Measurements from ENCODE around the gene LCN6. TPM values are rescaled to one million over a fixed set of nuclear protein-coding genes. Genes with fewer than 3 reads are reported as not detected.

Gene LCN6
- polyA plus RNA-seq, 3 donors from 2014 or later: not detected

DNA sequence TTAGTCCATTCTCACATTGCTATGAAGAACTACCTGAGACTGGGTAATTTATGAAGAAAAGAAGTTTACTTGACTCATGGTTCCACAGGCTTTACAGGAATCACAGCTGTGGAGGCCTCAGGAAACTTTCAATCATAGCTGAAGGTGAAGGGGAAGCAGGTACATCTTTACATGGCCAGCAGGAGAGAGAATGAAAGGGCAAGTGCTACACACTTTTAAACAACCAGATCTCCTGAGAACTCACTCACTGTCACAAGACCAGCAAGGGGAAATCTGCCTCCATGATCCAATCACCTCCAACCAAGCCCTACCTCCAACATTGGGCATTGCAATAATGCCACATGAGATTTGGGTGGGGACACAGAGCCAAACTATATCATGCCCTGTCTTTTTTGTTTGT lies 3.5 kb upstream of the LCN6 start:
- peaks cover 2 to 11% (median 11%) of the 10 kb centered on the region in 3 donors for H3K27me3 Mint-ChIP-seq (ENCODE audit: low read depth in 3 of 3)
- H3K4me3 Mint-ChIP-seq: no peak overlapping the region
- peaks cover 0 to 12% (median 0%) of the 10 kb centered on the region in 3 donors for H3K36me3 Mint-ChIP-seq
- H3K4me1 Mint-ChIP-seq: no peaks in the 10 kb centered on the region
- peaks cover 0 to 18% (median 10%) of the 10 kb centered on the region in 6 donors for H3K9me3 Mint-ChIP-seq
- no peak for DNase-seq
- H3K27ac Mint-ChIP-seq: no peak overlapping the region

DNA sequence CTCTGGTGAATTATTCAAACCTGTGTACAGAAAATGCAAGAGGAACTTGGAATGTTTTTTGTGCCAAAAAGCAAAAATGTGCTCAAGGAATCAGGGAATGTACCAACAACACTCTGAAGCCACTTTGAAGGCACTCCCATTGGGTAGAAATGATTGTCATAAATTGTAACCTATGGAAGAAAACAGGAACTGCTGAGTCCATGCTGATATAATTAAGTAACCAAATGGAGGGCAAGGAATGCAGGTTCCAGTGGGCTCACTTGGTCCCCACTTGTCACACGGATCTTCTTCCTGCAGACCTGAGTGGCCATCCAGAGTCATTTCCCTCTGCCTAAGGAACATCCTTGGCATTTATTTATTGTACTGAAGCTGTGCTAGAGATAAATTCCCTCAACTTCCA lies 2.9 kb upstream of the LCN6 start:
- Mint-ChIP-seq H3K27ac (no peak overlapping the region), H3K36me3 (peaks cover 0 to 12% (median 0%) of the 10 kb centered on the region in 3 donors), H3K9me3 (peaks cover 0 to 17% (median 10%) of the 10 kb centered on the region in 6 donors), H3K4me3 (no peak overlapping the region), H3K4me1 (no peaks in the 10 kb centered on the region), H3K27me3 (ENCODE audit: low read depth in 3 of 3) (peaks cover 4 to 11% (median 10%) of the 10 kb centered on the region in 3 donors)
- DNase-seq: no peak

DNA sequence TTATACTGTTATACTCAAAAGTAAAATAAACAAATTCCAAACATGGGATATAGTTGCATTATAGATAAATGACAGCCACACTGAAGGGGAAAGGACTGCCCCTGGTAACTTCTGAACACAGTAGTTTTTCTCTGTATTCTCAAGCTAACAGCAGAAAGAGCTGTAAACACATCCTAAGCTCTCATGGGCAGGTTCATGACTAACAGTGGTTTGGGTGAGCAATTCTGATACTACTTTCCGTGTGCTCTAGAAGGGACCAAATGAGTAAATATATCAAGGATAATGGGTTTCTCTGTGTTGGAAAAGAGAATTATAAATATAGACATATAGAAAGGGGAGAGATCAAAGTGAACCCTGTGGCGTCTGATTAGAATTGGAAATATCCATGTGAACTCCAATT lies 2.2 kb upstream of the LCN6 start:
- H3K4me1 Mint-ChIP-seq: no peaks in the 10 kb centered on the region
- H3K27ac Mint-ChIP-seq: no peak overlapping the region
- H3K27me3 Mint-ChIP-seq (ENCODE audit: low read depth in 3 of 3): peaks cover 4 to 11% (median 7%) of the 10 kb centered on the region in 3 donors
- H3K9me3 Mint-ChIP-seq: peaks cover 0 to 13% (median 10%) of the 10 kb centered on the region in 6 donors
- H3K4me3 Mint-ChIP-seq: no peak overlapping the region
- peaks cover 0 to 12% (median 0%) of the 10 kb centered on the region in 3 donors for H3K36me3 Mint-ChIP-seq
- DNase-seq: no peak

DNA sequence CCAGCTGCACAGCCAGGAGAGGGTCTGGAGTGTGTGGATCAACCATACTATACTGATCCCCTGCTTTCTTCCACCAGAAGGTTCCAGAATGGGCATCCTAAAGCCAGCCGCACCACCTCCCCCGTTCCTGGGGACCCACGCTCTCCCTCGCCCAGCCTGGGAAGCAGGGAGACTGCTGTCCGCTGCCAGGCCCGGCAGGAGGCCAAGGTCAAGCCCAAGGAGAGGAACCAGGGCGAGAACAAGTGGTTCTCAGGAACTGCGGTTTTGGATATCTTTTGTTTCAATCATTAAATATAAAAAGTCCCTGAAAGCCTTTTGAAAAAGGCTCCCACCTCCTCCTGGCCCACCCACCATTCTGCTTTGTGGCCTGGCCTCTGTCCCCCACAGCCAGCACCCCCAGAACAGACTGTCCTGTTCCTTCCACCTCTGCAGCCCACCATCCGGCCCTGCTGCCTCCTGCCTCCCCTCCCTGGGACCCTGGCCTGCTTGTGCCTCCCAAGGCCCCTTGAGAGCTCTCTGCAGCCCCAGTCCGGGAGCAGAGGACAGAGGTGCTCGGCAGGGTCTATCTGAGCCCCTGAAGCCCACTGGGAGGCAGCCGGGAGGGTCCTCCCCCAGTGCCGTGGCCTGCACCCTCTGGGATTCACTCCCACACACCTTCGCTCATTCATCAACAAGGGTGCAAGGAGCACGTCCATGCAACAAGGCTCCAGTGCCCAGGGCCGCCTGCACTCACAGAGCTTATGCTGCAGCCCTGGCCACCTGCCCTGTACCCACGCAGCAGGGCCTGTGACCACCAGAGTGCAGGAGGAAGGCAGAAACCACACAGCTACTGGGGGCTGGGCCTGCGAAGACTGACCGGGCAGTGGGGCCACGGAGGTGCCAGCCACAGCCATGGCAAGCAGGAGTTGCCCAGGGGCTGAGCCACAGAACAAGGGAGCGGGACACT lies 614 bp upstream of the LCN6 start:
- Mint-ChIP-seq H3K9me3 (peaks cover 0 to 13% (median 9%) of the 10 kb centered on the region in 6 donors), H3K36me3 (peaks cover 0 to 12% (median 0%) of the 10 kb centered on the region in 3 donors)

DNA sequence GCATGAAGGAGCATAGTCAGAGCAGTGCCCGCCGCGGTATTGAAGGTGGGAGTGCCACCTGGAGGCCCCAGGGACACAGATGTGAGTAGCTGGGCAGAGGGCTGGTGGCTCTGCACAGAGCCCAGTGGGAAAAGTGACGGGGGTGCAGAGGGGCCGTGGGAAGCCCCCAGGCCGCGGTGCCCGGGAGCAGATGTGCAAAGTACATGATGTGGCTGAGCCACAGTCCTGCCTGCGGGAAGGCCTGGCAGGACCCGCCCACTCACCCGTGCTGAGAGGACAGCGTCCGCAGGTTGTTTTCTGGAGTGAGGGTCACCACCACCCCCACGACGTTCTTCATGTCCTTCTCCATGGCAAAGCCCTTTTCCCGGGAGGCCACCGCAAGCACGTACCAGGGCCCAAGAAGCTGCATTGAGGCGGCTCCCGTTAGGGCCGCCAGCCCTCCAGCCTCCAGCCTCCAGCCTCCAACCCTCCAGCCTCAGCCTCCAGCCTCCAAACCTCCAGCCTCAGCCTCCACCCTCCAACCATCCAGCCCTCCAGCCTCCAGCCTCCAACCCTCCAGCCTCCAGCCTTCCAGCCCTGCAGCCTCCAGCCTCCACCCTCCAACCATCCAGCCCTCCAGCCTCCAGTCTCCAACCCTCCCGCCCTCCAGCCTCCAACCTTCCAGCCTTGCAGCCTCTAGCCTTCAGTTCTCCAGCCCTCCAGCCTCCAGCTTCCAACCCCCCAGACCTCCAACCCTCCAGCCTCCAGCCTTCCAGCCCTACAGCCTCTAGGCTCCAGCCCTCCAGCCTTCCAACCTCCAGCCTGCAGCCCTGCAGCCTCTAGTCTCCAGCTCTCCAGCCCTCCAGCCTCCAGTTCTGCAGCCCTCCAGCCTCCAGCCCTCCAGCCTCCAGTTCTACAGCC lies 914 bp downstream of the LCN6 start:
- Mint-ChIP-seq H3K4me1 (no peaks in the 10 kb centered on the region), H3K9me3 (peaks cover 0 to 11% (median 7%) of the 10 kb centered on the region in 6 donors), H3K36me3 (peaks cover 0 to 6% (median 0%) of the 10 kb centered on the region in 3 donors), H3K4me3 (no peak overlapping the region), H3K27ac (no peak overlapping the region), H3K27me3 (ENCODE audit: low read depth in 3 of 3) (peaks cover 4 to 11% (median 4%) of the 10 kb centered on the region in 3 donors)
- no peak for DNase-seq

More for the DNA sequence above, 614 bp upstream of the LCN6 start:
- H3K4me1 Mint-ChIP-seq: no peaks in the 10 kb centered on the region
- H3K27me3 Mint-ChIP-seq (ENCODE audit: low read depth in 3 of 3): peaks cover 4 to 11% (median 6%) of the 10 kb centered on the region in 3 donors
- no peak overlapping the region for H3K27ac Mint-ChIP-seq
- DNase-seq: no peak
- H3K4me3 Mint-ChIP-seq: no peak overlapping the region

DNA sequence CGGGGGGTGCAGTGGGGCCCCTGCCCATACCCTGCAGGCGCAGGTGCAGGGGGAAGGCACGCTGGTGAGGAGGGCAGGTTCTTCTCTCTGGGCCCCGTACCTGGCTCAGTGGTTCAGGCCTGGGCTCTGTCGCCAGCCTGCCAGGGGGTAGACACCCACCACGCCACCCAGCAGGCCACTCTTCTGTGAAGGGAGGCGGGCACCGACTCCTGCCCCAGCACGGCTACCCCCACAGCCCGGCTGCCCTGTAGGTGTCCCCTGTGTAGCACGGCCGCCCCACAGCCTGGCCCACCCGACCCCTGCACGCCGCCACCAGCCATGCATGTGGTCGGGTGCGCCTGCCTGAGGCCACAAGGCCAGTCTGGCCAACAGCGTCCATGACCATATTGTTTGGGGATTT lies 1.7 kb downstream of the LCN6 start:
- Mint-ChIP-seq H3K27ac (no peak overlapping the region), H3K27me3 (ENCODE audit: low read depth in 3 of 3) (peaks cover 4 to 8% (median 5%) of the 10 kb centered on the region in 3 donors), H3K4me3 (no peak overlapping the region), H3K36me3 (peaks cover 0 to under 1% (median 0%) of the 10 kb centered on the region in 3 donors), H3K9me3 (peaks cover 0 to 3% (median 1%) of the 10 kb centered on the region in 6 donors), H3K4me1 (no peaks in the 10 kb centered on the region)
- DNase-seq: no peak

DNA sequence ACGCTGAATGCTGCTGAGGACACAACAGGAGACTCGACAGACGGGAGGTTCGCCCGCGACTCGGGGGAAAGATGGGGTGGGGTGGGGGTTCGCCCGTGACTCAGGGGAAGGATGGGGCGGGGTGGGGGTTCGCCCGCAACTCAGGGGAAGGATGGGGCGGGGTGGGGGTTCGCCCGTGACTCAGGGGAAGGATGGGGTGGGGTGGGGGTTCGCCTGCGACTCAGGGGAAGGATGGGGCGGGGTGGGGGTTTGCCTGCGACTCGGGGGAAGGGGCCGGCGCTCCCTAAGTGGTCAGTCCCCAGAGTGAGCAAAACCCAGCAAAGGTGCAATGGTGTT lies 2.2 kb downstream of the LCN6 start:
- H3K36me3 Mint-ChIP-seq: no peaks in the 10 kb centered on the region
- peaks cover 4 to 10% (median 6%) of the 10 kb centered on the region in 3 donors for H3K27me3 Mint-ChIP-seq (ENCODE audit: low read depth in 3 of 3)
- DNase-seq: no peak
- no peak overlapping the region for H3K27ac Mint-ChIP-seq
- H3K9me3 Mint-ChIP-seq: no peaks in the 10 kb centered on the region
- H3K4me3 Mint-ChIP-seq: no peak overlapping the region
- H3K4me1 Mint-ChIP-seq: no peaks in the 10 kb centered on the region

DNA sequence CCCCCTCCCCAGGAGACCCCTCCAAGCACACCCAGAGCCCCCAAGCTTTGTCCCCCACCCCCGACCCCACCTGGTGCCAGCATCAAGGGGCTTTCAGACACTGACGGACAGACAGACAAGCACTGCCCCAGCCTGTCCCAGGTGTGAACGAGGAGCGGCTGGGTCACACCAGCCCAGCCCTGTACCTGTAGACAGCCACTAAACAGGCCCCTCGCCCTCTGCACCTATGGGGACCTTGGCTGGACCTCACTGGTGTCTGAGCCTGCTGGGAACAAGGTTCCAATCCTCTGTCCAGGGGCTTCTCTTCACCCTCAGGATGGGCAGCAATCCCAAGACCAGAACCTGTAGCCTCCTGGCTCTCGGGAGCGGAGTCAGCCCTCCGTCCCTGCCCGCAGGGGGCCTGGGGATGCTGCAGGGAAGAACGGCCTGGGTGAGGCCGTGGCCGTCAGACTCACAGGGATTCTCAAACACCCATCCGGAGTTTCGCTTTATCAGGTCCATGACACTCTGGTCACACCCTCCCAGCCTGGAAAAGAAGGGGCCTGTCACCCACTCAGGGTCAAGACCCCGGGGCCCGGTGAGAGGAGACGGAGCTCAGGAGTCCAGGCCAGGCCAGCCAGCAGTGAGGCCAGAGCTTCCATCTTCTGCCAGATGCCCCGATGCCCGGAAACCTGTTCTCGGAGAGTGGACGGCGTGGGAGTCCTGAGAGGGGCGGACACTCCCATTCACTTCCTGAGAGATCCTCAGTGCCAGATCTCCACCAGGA lies 2.8 kb downstream of the LCN6 start:
- no peak overlapping the region for H3K4me3 Mint-ChIP-seq

DNA sequence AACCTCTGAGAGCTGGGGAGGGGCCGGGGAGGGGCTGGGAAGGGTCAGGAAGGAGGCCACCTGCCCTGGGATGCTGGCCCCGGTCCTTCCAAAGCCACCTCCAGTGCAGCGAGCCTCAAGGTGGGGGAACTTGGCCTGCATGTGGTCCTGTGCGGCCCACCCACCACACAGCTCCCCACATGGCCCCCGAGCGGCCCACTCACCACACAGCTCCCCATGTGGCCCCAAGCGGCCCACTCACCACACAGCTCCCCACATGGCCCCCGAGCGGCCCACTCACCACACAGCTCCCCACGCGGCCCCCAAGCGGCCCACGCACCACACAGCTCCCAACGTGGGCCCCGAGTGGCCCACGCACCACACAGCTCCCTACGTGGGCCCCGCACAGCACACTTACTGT lies 3.6 kb downstream of the LCN6 start:
- no peak for DNase-seq
- no peak overlapping the region for H3K4me3 Mint-ChIP-seq
- no peak overlapping the region for H3K27ac Mint-ChIP-seq
- H3K27me3 Mint-ChIP-seq (ENCODE audit: low read depth in 3 of 3): peaks cover 3 to 10% (median 7%) of the 10 kb centered on the region in 3 donors
- no peaks in the 10 kb centered on the region for H3K36me3 Mint-ChIP-seq
- H3K9me3 Mint-ChIP-seq: no peaks in the 10 kb centered on the region
- no peaks in the 10 kb centered on the region for H3K4me1 Mint-ChIP-seq

More for the DNA sequence above, 2.8 kb downstream of the LCN6 start:
- H3K27ac Mint-ChIP-seq: no peak overlapping the region
- H3K36me3 Mint-ChIP-seq: no peaks in the 10 kb centered on the region
- peaks cover 3 to 10% (median 6%) of the 10 kb centered on the region in 3 donors for H3K27me3 Mint-ChIP-seq (ENCODE audit: low read depth in 3 of 3)
- no peaks in the 10 kb centered on the region for H3K9me3 Mint-ChIP-seq
- DNase-seq: no peak
- no peaks in the 10 kb centered on the region for H3K4me1 Mint-ChIP-seq

DNA sequence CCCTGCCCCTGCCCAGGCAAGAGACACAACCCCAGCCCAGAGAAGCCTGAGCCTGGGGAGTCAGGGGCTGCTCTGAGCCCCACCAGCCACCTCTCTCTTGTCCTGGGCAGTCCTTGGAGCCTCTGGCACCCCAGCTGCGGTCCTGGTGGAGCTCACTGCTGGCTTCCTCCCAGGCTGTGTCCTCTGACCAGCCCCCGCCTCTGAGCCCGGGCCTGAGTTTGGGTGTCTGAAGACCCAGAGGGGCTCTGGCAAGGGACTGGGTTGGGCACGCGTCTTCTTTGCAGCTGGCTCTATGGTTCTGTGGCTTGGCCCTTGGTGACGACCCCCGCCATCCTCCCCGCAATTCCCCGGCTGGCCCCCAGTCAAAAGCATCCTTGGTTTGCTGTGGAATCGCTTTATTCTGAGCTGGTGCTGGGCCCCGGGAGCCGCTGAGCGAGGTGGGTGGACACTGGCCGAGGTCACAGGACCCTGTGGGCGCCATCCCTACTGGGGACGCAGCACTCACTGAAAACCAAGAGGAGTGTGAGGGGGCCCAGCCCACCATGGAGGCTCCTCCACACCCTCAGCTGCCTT lies 4.6 kb downstream of the LCN6 start:
- Mint-ChIP-seq H3K27ac (no peak overlapping the region), H3K9me3 (no peaks in the 10 kb centered on the region), H3K4me3 (no peak overlapping the region), H3K27me3 (ENCODE audit: low read depth in 3 of 3) (peaks cover 3 to 5% (median 4%) of the 10 kb centered on the region in 3 donors), H3K36me3 (no peaks in the 10 kb centered on the region), H3K4me1 (no peaks in the 10 kb centered on the region)
- DNase-seq: no peak

DNA sequence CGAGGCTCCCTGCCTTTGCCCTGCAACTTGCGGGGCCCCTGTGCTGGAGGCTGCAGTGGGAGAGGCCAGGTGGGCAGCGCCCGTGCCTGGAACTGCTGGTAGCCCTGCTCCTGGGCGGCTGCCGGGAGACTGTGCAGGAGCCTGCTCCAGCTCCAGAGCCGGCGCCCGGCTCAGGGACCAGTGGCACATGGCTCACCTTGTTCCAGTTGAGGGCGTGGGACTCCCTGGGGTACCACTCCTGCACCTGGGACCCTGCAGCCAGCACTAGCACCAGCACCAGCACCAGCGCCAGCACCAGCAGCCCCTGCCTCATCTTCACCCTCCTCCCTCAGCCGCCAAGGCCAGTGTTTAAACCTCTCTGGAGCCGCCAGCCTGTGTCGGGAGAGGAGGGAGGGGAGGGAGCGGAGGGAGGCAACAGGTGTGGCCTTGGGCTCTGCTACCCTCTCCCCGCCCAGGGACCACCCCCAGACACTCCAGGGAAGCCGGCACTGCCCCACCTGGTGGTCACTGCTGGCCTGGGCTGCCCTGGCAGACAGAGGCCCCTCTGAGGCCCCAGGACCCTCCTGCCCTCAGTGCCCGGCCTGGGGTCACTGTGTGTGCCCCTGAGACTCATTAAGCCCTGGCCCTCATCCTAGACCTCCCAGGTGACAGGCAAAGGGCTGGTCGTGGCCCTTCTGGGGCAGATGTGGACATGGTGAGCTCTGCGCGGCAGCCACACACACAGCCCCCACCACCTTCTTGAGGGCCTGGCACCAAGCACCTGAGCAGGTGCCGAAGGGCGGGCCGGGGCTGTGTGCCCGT lies 5.5 kb downstream of the LCN6 start, which contains the start of gene LCN10:
Gene LCN10, minus strand, starts transcription at position 350 of the 801 bp plus-strand sequence. Its CDS starts 37 bp downstream, at position 313.
- Mint-ChIP-seq H3K4me1 (no peaks in the 10 kb centered on the region), H3K36me3 (no peaks in the 10 kb centered on the region), H3K27me3 (ENCODE audit: low read depth in 3 of 3) (peaks cover 3 to 5% (median 4%) of the 10 kb centered on the region in 3 donors), H3K9me3 (no peaks in the 10 kb centered on the region), H3K4me3 (no peak within 1 kb of the TSS), H3K27ac (no peak within 1 kb of the TSS)
- DNase-seq: no peak

DNA sequence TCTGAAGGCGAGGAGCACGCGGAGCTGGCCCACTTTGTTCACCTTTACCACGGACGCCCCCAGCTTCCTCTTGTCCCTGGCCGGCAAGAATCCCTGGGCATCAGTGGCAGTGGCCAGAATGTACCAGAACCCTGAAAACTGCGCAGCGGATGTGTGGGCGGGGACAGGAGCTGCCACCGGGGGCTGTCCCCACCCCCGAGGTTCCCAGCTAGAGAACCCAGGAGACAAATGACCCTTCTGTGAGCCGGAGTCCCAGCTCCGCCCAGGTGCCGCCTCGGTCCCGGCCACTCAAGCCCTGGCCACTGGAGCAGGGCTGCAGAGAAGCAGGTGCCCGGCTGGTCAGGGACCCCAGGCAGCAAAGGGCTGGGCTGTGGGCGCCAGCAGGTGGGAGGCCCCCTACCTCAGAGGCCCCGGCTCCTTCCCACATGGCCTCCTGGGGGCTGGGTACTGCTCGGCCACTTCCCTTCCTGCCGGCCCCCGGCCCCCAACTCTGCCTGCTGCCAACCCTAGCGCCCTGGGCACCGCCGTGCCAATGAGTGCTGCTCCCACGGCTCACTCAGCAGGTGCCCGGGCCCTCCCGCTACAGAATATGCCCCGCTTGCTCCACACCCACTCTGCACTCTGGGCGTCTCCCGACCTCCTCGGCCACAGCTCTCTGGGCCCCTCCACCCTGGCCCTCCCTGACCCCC lies 6.3 kb downstream of the LCN6 start:
- H3K4me1 Mint-ChIP-seq: no peaks in the 10 kb centered on the region
- H3K27ac Mint-ChIP-seq: no peak overlapping the region
- H3K4me3 Mint-ChIP-seq: no peak overlapping the region
- H3K9me3 Mint-ChIP-seq: no peaks in the 10 kb centered on the region
- H3K27me3 Mint-ChIP-seq (ENCODE audit: low read depth in 3 of 3): peaks cover 3 to 4% (median 3%) of the 10 kb centered on the region in 3 donors
- no peaks in the 10 kb centered on the region for H3K36me3 Mint-ChIP-seq
- no peak for DNase-seq
